Measurements from ENCODE around the gene ZNF521. TPM values are rescaled to one million over a fixed set of nuclear protein-coding genes. Genes with fewer than 3 reads are reported as not detected.

Gene ZNF521
- total RNA-seq, 2 experiments from 2014 or later, result not detected

DNA sequence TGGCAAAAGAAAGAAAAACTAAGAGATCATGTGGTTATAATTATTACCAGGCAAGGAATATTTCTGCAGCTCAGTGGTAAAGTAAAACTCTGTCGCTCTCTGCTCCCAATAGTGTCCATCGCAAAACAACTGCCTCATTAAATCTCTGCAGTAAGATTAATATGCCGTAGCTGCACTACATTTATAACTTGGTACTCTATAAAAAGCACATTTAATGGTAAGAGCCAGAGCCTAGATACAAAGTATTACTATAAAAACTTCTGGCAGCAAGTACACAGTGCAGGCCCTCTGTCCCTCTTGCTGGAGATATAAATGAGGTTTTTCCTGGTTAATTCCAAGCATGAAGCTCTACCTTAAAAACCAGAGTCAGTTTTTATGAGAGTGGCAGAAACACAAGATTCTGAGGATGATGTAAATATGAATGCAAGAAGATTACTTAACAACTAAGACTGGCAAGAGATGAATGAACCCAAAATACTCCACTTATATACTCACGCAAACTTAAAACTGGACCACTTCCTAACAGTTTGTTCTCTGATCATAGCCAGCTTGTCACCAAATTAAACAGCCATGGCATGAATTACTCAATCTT lies 25.5 kb downstream of the ZNF521 start:
- DNase-seq, result no peak
- no peak overlapping the region for H3K4me3 Mint-ChIP-seq
- H3K4me1 Mint-ChIP-seq, result no peaks in the 10 kb centered on the region
- H3K27ac Mint-ChIP-seq, result no peak overlapping the region
- H3K36me3 Mint-ChIP-seq, result no peaks in the 10 kb centered on the region
- no peak for ATAC-seq (ENCODE audit: low read depth)
- H3K9me3 Mint-ChIP-seq, result no peaks in the 10 kb centered on the region
- POLR2A ChIA-PET, result no interaction called here
- no peaks in the 10 kb centered on the region for H3K27me3 Mint-ChIP-seq

GRCh38 chr18:25322806-25323205 lies 29.2 kb downstream of the ZNF521 start:
- no peak overlapping the region for H3K27ac Mint-ChIP-seq
- POLR2A ChIA-PET, result interaction anchor here (0.5 kb wide), 1 partner anchor 38 kb away, joined by 3 read pairs; no protein-coding TSS in a partner anchor
- H3K4me1 Mint-ChIP-seq, result no peaks in the 10 kb centered on the region
- no peaks in the 10 kb centered on the region for H3K27me3 Mint-ChIP-seq
- H3K9me3 Mint-ChIP-seq, result no peaks in the 10 kb centered on the region
- no peak for DNase-seq
- H3K4me3 Mint-ChIP-seq, result no peak overlapping the region
- no peak for ATAC-seq (ENCODE audit: low read depth)
- no peaks in the 10 kb centered on the region for H3K36me3 Mint-ChIP-seq

DNA sequence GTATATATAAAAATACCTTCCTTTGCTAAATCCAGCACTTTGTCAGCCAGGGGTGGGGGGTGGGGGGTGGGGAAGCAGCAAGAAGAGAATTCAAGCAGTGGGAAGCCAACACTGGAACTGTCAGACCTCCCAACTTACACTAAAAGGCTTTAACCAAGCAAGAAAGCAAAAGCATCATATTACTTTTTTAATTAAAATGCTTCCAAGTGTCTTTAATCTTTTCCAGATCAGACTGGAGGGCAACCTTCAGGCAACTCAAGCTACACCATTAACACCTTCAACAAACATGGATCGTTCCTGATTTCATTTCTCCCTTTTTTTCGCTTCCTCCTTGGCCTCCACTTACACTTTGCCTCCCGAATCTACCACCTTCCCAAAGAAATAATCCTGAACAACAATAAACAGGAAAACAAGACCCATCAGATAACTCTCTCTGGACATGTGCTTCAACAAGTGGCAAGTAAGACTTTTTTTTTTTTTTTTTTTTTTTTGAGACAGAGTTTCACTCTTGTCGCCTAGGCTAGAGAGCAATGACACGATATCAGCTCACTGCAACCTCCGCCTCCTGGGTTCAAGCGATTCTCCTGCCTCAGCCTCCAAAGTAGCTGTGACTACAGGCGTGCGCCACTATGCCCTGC lies 35.5 kb downstream of the ZNF521 start:
- H3K9me3 Mint-ChIP-seq, result peaks cover 2% of the 10 kb centered on the region
- no peaks in the 10 kb centered on the region for H3K36me3 Mint-ChIP-seq
- no peak for ATAC-seq (ENCODE audit: low read depth)

GRCh38 chr18:25314838-25315190 lies 37.2 kb downstream of the ZNF521 start:
- DNase-seq, result no peak
- no peak overlapping the region for H3K4me3 Mint-ChIP-seq
- H3K4me1 Mint-ChIP-seq, result no peaks in the 10 kb centered on the region
- H3K27me3 Mint-ChIP-seq, result peaks cover 4% of the 10 kb centered on the region
- POLR2A ChIA-PET, result no interaction called here
- H3K36me3 Mint-ChIP-seq, result no peaks in the 10 kb centered on the region
- no peak overlapping the region for H3K27ac Mint-ChIP-seq
- ATAC-seq (ENCODE audit: low read depth), result no peak
- peaks cover 2% of the 10 kb centered on the region for H3K9me3 Mint-ChIP-seq

More for the DNA sequence above, 35.5 kb downstream of the ZNF521 start:
- Mint-ChIP-seq H3K4me3 (no peak overlapping the region), H3K4me1 (no peaks in the 10 kb centered on the region), H3K27ac (no peak overlapping the region), H3K27me3 (no peaks in the 10 kb centered on the region)
- no peak for DNase-seq
- POLR2A ChIA-PET, result no interaction called here

- ATAC-seq (ENCODE audit: low read depth) (no peak), DNase-seq (no peak)
- no peaks in the 10 kb centered on the region for H3K4me1 Mint-ChIP-seq
- H3K9me3 Mint-ChIP-seq, result peaks cover 2% of the 10 kb centered on the region
- H3K36me3 Mint-ChIP-seq, result no peaks in the 10 kb centered on the region
- POLR2A ChIA-PET, result no interaction called here
- H3K27me3 Mint-ChIP-seq, result peaks cover 4% of the 10 kb centered on the region
- H3K4me3 Mint-ChIP-seq, result no peak overlapping the region
- H3K27ac Mint-ChIP-seq, result no peak overlapping the region
Observed at GRCh38 chr18:25314151-25314837, 37.7 kb downstream of the ZNF521 start.

DNA sequence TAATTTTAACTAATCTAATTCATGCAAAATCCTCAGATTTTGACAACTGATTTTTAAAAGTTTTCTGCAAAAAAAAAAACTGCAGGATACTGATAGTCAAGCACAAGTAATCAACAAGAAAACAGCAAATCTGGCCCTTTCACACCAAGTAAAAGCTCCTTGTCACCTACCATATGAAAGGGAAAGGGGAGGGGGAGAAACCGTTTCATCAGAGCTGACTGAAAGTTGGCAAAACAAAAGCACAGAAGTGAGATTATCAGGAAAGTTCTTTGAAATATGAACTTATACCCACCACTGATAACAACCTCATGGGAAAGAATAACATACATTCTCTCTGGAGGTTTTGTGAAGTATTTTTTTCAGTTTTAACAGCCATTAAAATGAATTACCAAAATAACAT lies 38.7 kb downstream of the ZNF521 start:
- Mint-ChIP-seq H3K36me3 (no peaks in the 10 kb centered on the region), H3K27me3 (peaks cover 4% of the 10 kb centered on the region), H3K4me3 (no peak overlapping the region), H3K9me3 (peaks cover 2% of the 10 kb centered on the region), H3K27ac (no peak overlapping the region), H3K4me1 (no peaks in the 10 kb centered on the region)
- no peak for DNase-seq
- ATAC-seq (ENCODE audit: low read depth), result no peak
- POLR2A ChIA-PET, result no interaction called here

DNA sequence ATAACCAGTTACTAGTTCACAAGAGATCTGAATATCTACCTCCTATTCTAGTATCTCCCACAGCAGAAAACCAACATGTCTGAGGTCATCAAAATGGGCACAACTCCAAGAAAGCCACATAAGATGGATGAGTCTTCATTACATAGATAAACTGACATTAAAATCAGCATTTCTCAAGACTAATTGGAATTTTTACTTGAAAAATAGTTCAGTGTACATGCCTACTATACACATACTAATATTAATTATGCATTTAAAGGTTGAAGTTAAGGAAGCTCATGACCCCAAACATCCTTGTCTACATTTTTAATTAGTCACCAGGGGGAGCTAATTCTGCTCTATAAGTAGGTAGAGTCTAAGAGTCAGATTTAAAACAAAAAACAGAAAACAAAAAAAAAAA lies 41.9 kb downstream of the ZNF521 start:
- Mint-ChIP-seq H3K27ac (no peak overlapping the region), H3K36me3 (no peaks in the 10 kb centered on the region), H3K4me1 (no peaks in the 10 kb centered on the region), H3K27me3 (peaks cover 4% of the 10 kb centered on the region), H3K4me3 (no peak overlapping the region), H3K9me3 (no peaks in the 10 kb centered on the region)
- POLR2A ChIA-PET, result no interaction called here
- ATAC-seq (ENCODE audit: low read depth), result no peak
- DNase-seq, result no peak

- ATAC-seq (ENCODE audit: low read depth) (no peak), DNase-seq (no peak)
- Mint-ChIP-seq H3K36me3 (no peaks in the 10 kb centered on the region), H3K27ac (no peak overlapping the region), H3K4me1 (no peaks in the 10 kb centered on the region), H3K9me3 (no peaks in the 10 kb centered on the region), H3K4me3 (no peak overlapping the region), H3K27me3 (peaks cover 4% of the 10 kb centered on the region)
- POLR2A ChIA-PET, result no interaction called here
Observed at GRCh38 chr18:25308381-25308780, 43.6 kb downstream of the ZNF521 start.

DNA sequence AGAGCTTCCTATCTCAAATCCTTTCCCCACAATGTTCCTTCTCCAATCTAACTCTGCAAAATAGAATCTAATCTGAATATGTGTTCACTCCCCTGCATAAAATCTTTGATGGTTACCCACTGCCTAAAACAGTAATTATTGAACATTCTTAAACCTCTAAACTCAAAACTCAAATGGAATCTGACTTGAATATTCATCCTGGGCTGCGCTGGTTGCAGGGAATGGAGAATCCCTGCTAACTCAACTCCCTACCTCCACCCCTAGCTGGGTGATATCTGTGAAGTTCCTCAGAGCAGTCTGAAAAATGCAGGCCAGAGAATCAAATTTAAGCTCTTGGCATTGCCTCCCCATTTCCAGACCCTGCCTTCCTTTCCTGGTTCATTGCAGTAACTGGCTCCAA lies 44.8 kb downstream of the ZNF521 start:
- Mint-ChIP-seq H3K27ac (no peak overlapping the region), H3K4me3 (no peak overlapping the region), H3K4me1 (no peaks in the 10 kb centered on the region), H3K9me3 (no peaks in the 10 kb centered on the region), H3K36me3 (no peaks in the 10 kb centered on the region), H3K27me3 (peaks cover 4% of the 10 kb centered on the region)
- POLR2A ChIA-PET, result no interaction called here
- no peak for ATAC-seq (ENCODE audit: low read depth)
- DNase-seq, result no peak

GRCh38 chr18:25306671-25307070 lies 45.3 kb downstream of the ZNF521 start:
- Mint-ChIP-seq H3K27ac (no peak overlapping the region), H3K27me3 (peaks cover 4% of the 10 kb centered on the region), H3K4me3 (no peak overlapping the region), H3K4me1 (no peaks in the 10 kb centered on the region), H3K36me3 (no peaks in the 10 kb centered on the region), H3K9me3 (no peaks in the 10 kb centered on the region)
- DNase-seq (no peak), ATAC-seq (ENCODE audit: low read depth) (no peak)
- POLR2A ChIA-PET, result no interaction called here

- Mint-ChIP-seq H3K9me3 (no peaks in the 10 kb centered on the region), H3K27ac (no peak overlapping the region), H3K4me3 (no peak overlapping the region), H3K27me3 (no peaks in the 10 kb centered on the region), H3K4me1 (no peaks in the 10 kb centered on the region), H3K36me3 (no peaks in the 10 kb centered on the region)
- POLR2A ChIA-PET, result no interaction called here
- DNase-seq (no peak), ATAC-seq (ENCODE audit: low read depth) (no peak)
Observed at GRCh38 chr18:25305584-25305983, 46.4 kb downstream of the ZNF521 start.

- H3K9me3 Mint-ChIP-seq, result no peaks in the 10 kb centered on the region
- POLR2A ChIA-PET, result no interaction called here
- H3K27ac Mint-ChIP-seq, result no peak overlapping the region
- ATAC-seq (ENCODE audit: low read depth), result no peak
- H3K27me3 Mint-ChIP-seq, result no peaks in the 10 kb centered on the region
- H3K4me1 Mint-ChIP-seq, result no peaks in the 10 kb centered on the region
- H3K4me3 Mint-ChIP-seq, result no peak overlapping the region
- DNase-seq, result no peak
- H3K36me3 Mint-ChIP-seq, result no peaks in the 10 kb centered on the region
Observed at GRCh38 chr18:25300492-25300891, 51.5 kb downstream of the ZNF521 start.

- POLR2A ChIA-PET, result no interaction called here
- ATAC-seq (ENCODE audit: low read depth), result no peak
- no peak for DNase-seq
- no peak overlapping the region for H3K27ac Mint-ChIP-seq
- H3K36me3 Mint-ChIP-seq, result no peaks in the 10 kb centered on the region
- no peaks in the 10 kb centered on the region for H3K4me1 Mint-ChIP-seq
- H3K27me3 Mint-ChIP-seq, result no peaks in the 10 kb centered on the region
- H3K4me3 Mint-ChIP-seq, result no peak overlapping the region
- H3K9me3 Mint-ChIP-seq, result no peaks in the 10 kb centered on the region
Observed at GRCh38 chr18:25299426-25300300, 52.3 kb downstream of the ZNF521 start.
